Neural progenitor cell (in vitro differentiated cells): ENCODE results near the gene SEMA7A. TPM values are rescaled to one million over a fixed set of nuclear protein-coding genes. Genes with fewer than 3 reads are reported as not detected.

ENCODE experiments used
- DNase-seq: peaks from one replicate; pipeline ENCODE4 v3.0.0-alpha.2; 2016; ENCODE audit warnings: low spot score
- H2AFZ ChIP-seq: fragments of 200-600 bp; sonication (generic); replicated peaks from 2 replicates; pipeline ENCODE4 v1.6.1; 2016; ENCODE audit warnings: antibody characterized with exemption
- H3F3A ChIP-seq: fragments of 200-600 bp; sonication (generic); 2 replicates; pipeline ENCODE4 v1.6.1; 2016; ENCODE audit warnings: antibody characterized with exemption, low read depth
- H3K27ac ChIP-seq: fragments of 200-600 bp; sonication (generic); 2 replicates; pipeline ENCODE4 v1.5.1; 2016; ENCODE audit warnings: mild to moderate bottlenecking
- H3K27me3 ChIP-seq: fragments of 200-600 bp; sonication (generic); 2 replicates; pipeline ENCODE4 v1.6.1; 2016; ENCODE audit warnings: mild to moderate bottlenecking, moderate library complexity
- H3K36me3 ChIP-seq: fragments of 200-600 bp; sonication (generic); 2 replicates; pipeline ENCODE4 v1.5.1; 2016
- H3K4me1 ChIP-seq: fragments of 200-600 bp; sonication (generic); 2 replicates; pipeline ENCODE4 v1.6.1; 2016; ENCODE audit warnings: mixed run types
- H3K4me2 ChIP-seq: fragments of 200-600 bp; sonication (generic); 2 replicates; pipeline ENCODE4 v1.6.1; 2016
- H3K4me3 ChIP-seq: fragments of 200-600 bp; sonication (generic); 2 replicates; pipeline ENCODE4 v1.5.1; 2016
- H3K79me2 ChIP-seq: fragments of 200-600 bp; sonication (generic); 2 replicates; pipeline ENCODE4 v1.6.1; 2016; ENCODE audit warnings: low read depth
- H3K9ac ChIP-seq: fragments of 200-600 bp; sonication (generic); 2 replicates; pipeline ENCODE4 v1.6.1; 2016
- H3K9me3 ChIP-seq: fragments of 200-600 bp; sonication (generic); 2 replicates; pipeline ENCODE4 v1.5.1; 2016; ENCODE audit warnings: low read depth
- H4K20me1 ChIP-seq: fragments of 200-600 bp; sonication (generic); 2 replicates; pipeline ENCODE4 v1.6.1; 2016; ENCODE audit warnings: low read depth
- H3K27ac Mint-ChIP-seq: 3 replicates; pipeline ENCODE4 v1.8.0; 2021; ENCODE audit warnings: mixed read lengths
- H3K27me3 Mint-ChIP-seq: 2 replicates; pipeline ENCODE4 v1.8.0; 2022; ENCODE audit warnings: low read depth, mild to moderate bottlenecking, inconsistent platforms, moderate library complexity, mixed read lengths; ENCODE audit not compliant: insufficient read depth
- H3K36me3 Mint-ChIP-seq: 3 replicates; pipeline ENCODE4 v1.8.0; 2021; ENCODE audit warnings: mixed read lengths
- H3K4me1 Mint-ChIP-seq: 3 replicates; pipeline ENCODE4 v1.8.0; 2021; ENCODE audit warnings: mixed read lengths
- H3K4me3 Mint-ChIP-seq: 3 replicates; pipeline ENCODE4 v1.8.0; 2021; ENCODE audit warnings: mild to moderate bottlenecking, moderate library complexity, mixed read lengths
- H3K9me3 Mint-ChIP-seq: 3 replicates; pipeline ENCODE4 v1.8.0; 2020; ENCODE audit warnings: mixed read lengths
- CTCF ChIP-seq: fragments of 200-600 bp; sonication (generic); IDR thresholded peaks from 2 replicates; pipeline ENCODE4 v1.5.1; 2017; ENCODE audit warnings: antibody characterized with exemption, mild to moderate bottlenecking
- EZH2 ChIP-seq: fragments of 200-600 bp; sonication (generic); IDR thresholded peaks from 2 replicates; pipeline ENCODE4 v1.6.1; 2017; ENCODE audit warnings: antibody characterized with exemption, mild to moderate bottlenecking, moderate library complexity
- EZH2phosphoT487 ChIP-seq: fragments of 200-600 bp; sonication (generic); IDR thresholded peaks from 2 replicates; pipeline ENCODE4 v1.6.1; 2017; ENCODE audit warnings: antibody characterized with exemption
- total RNA-seq: library from RNA; depleted of rRNA; stranded (reverse); fragments of >200 nt; gene quantifications from 2 replicates; pipeline ENCODE4 v1.2.3, GENCODE V29; 2015; ENCODE audit warnings: low replicate concordance

SEMA7A gene
- total RNA-seq, 1 donor from 2014 or later: 3.5 TPM

- no peak overlapping the region for H3K4me3 Mint-ChIP-seq
- H2AFZ ChIP-seq: no peak overlapping the region
- H4K20me1 ChIP-seq: no peaks in the 10 kb centered on the region
- H3K4me1 Mint-ChIP-seq: peaks cover 25% of the 10 kb centered on the region
- no peaks in the 10 kb centered on the region for H3K36me3 ChIP-seq
- TF ChIP-seq EZH2phosphoT487 (no peak), EZH2 (no peak), CTCF (no peak)
- H3K27me3 Mint-ChIP-seq: peaks cover 6% of the 10 kb centered on the region
- no peak overlapping the region for H3K4me3 ChIP-seq
- no peak overlapping the region for H3K9ac ChIP-seq
- H3K27me3 ChIP-seq: no peaks in the 10 kb centered on the region
- no peaks in the 10 kb centered on the region for H3F3A ChIP-seq
- H3K27ac ChIP-seq: no peak overlapping the region
- no peaks in the 10 kb centered on the region for H3K79me2 ChIP-seq
- H3K9me3 Mint-ChIP-seq: no peaks in the 10 kb centered on the region
- DNase-seq: no peak
- H3K27ac Mint-ChIP-seq: no peak overlapping the region
- H3K36me3 Mint-ChIP-seq: peaks cover 12% of the 10 kb centered on the region
- H3K4me1 ChIP-seq: peaks cover 10% of the 10 kb centered on the region
- H3K9me3 ChIP-seq: no peaks in the 10 kb centered on the region
- H3K4me2 ChIP-seq: no peak overlapping the region
Measured at GRCh38 chr15:74412159-74412558, 21.6 kb downstream of the SEMA7A start.

GRCh38 chr15:74411686-74412085 is 22.1 kb downstream of the SEMA7A start:
- peaks cover 12% of the 10 kb centered on the region for H3K36me3 Mint-ChIP-seq
- Histone ChIP-seq H3K9ac (no peak overlapping the region), H3K36me3 (no peaks in the 10 kb centered on the region), H3K27ac (no peak overlapping the region), H2AFZ (no peak overlapping the region), H3K4me3 (no peak overlapping the region), H3F3A (no peaks in the 10 kb centered on the region), H3K9me3 (no peaks in the 10 kb centered on the region), H3K79me2 (no peaks in the 10 kb centered on the region), H3K4me1 (peaks cover 14% of the 10 kb centered on the region), H4K20me1 (no peaks in the 10 kb centered on the region), H3K27me3 (no peaks in the 10 kb centered on the region), H3K4me2 (no peak overlapping the region)
- H3K9me3 Mint-ChIP-seq: no peaks in the 10 kb centered on the region
- peaks cover 30% of the 10 kb centered on the region for H3K4me1 Mint-ChIP-seq
- no peak for DNase-seq
- no peak for TF ChIP-seq CTCF
- TF ChIP-seq EZH2phosphoT487: no peak
- no peak for TF ChIP-seq EZH2
- no peak overlapping the region for H3K4me3 Mint-ChIP-seq
- H3K27ac Mint-ChIP-seq: no peak overlapping the region
- peaks cover 6% of the 10 kb centered on the region for H3K27me3 Mint-ChIP-seq

- Histone ChIP-seq H3K4me2 (no peak overlapping the region), H3K4me1 (peaks cover 19% of the 10 kb centered on the region), H2AFZ (no peak overlapping the region), H4K20me1 (no peaks in the 10 kb centered on the region), H3K4me3 (no peak overlapping the region), H3F3A (no peaks in the 10 kb centered on the region), H3K27ac (no peak overlapping the region), H3K79me2 (no peaks in the 10 kb centered on the region), H3K27me3 (no peaks in the 10 kb centered on the region), H3K9ac (no peak overlapping the region), H3K36me3 (no peaks in the 10 kb centered on the region), H3K9me3 (no peaks in the 10 kb centered on the region)
- Mint-ChIP-seq H3K4me1 (peaks cover 37% of the 10 kb centered on the region), H3K9me3 (no peaks in the 10 kb centered on the region), H3K36me3 (peaks cover 6% of the 10 kb centered on the region), H3K4me3 (no peak overlapping the region), H3K27ac (no peak overlapping the region), H3K27me3 (peaks cover 14% of the 10 kb centered on the region)
- no peak for DNase-seq
- TF ChIP-seq EZH2phosphoT487 (no peak), EZH2 (no peak), CTCF (no peak)
Measured at GRCh38 chr15:74410502-74410901, 23.3 kb downstream of the SEMA7A start.

- H3K36me3 Mint-ChIP-seq: peaks cover 2% of the 10 kb centered on the region
- no peaks in the 10 kb centered on the region for H3F3A ChIP-seq
- H3K9ac ChIP-seq: no peak overlapping the region
- no peak overlapping the region for H3K27ac Mint-ChIP-seq
- H3K4me1 ChIP-seq: peaks cover 19% of the 10 kb centered on the region
- no peak overlapping the region for H3K4me3 ChIP-seq
- peaks cover 38% of the 10 kb centered on the region for H3K4me1 Mint-ChIP-seq
- H3K36me3 ChIP-seq: no peaks in the 10 kb centered on the region
- H3K9me3 Mint-ChIP-seq: no peaks in the 10 kb centered on the region
- no peaks in the 10 kb centered on the region for H4K20me1 ChIP-seq
- H3K4me3 Mint-ChIP-seq: no peak overlapping the region
- H2AFZ ChIP-seq: no peak overlapping the region
- H3K9me3 ChIP-seq: no peaks in the 10 kb centered on the region
- TF ChIP-seq EZH2: no peak
- peaks cover 19% of the 10 kb centered on the region for H3K27me3 Mint-ChIP-seq
- no peaks in the 10 kb centered on the region for H3K27me3 ChIP-seq
- H3K4me2 ChIP-seq: no peak overlapping the region
- no peak overlapping the region for H3K27ac ChIP-seq
- no peaks in the 10 kb centered on the region for H3K79me2 ChIP-seq
- no peak for DNase-seq
Measured at GRCh38 chr15:74409225-74409624, 24.5 kb downstream of the SEMA7A start.
